Gastroesophageal sphincter (tissue), 4 donors: ENCODE data around the gene NHSL1. TPM values are rescaled to one million over a fixed set of nuclear protein-coding genes. Genes with fewer than 3 reads are reported as not detected.
"Not testable (repeated sequence)": the region's sequence is repeated elsewhere in the genome, so short reads cannot be mapped to it uniquely, and the experiment has no call there.

Experiments
- ATAC-seq: fragments of 150-250 bp; one replicate; pipeline ENCODE4 v1.9.1; 2016; ENCODE audit warnings: mild to moderate bottlenecking, moderate library complexity
- H3K27ac ChIP-seq, 4 donors: fragments of 200-600 bp; sonication (generic) in 3 of 4; 1 replicate in 3 of 4; 2 replicates in 1 of 4; pipeline ENCODE4 v1.5.1; 2016 to 2019
- H3K27me3 ChIP-seq: fragments of 200-600 bp; sonication (generic); one replicate; pipeline ENCODE4 v1.5.1; 2019
- H3K36me3 ChIP-seq, 2 donors: fragments of 200-600 bp; sonication (generic); one replicate each; pipeline ENCODE4 v1.5.1; 2019; ENCODE audit warnings: control low read depth in 1 of 2
- H3K4me1 ChIP-seq, 3 donors: fragments of 200-600 bp; sonication (generic); 1 replicate in 2 of 3; 2 replicates in 1 of 3; pipeline ENCODE4 v1.5.1; 2016 to 2019; ENCODE audit warnings: control low read depth in 2 of 3
- H3K4me3 ChIP-seq, 2 donors: fragments of 200-600 bp; sonication (generic); one replicate each; pipeline ENCODE4 v1.5.1; 2019; ENCODE audit warnings: mild to moderate bottlenecking in 1 of 2, moderate library complexity in 1 of 2
- H3K9me3 ChIP-seq, 3 donors: fragments of 200-600 bp; sonication (generic); one replicate each; pipeline ENCODE4 v1.5.1; 2017 to 2019; ENCODE audit warnings: control low read depth in 2 of 3
- EP300 ChIP-seq: sonication (generic); formaldehyde crosslinking; IDR thresholded peaks from one replicate; pipeline ENCODE4 v1.6.1; 2017; ENCODE audit warnings: antibody characterized with exemption, mild to moderate bottlenecking
- POLR2A ChIP-seq, 2 donors: fragments of 450-650 bp; IDR thresholded peaks; one replicate each; pipeline ENCODE4 v1.6.1; 2017; ENCODE audit warnings: antibody characterized with exemption in 2 of 2, mild to moderate bottlenecking in 2 of 2, moderate library complexity in 1 of 2
- POLR2AphosphoS5 ChIP-seq: sonication (generic); formaldehyde crosslinking; IDR thresholded peaks from one replicate; pipeline ENCODE4 v1.6.1; 2017; ENCODE audit warnings: antibody characterized with exemption
- WGBS, 2 donors: methylation state at CpG; one replicate each; pipeline ENCODE4 v1.1.5; 2018; ENCODE audit warnings: low coverage in 1 of 2; 5-methylcytosine and 5-hydroxymethylcytosine counted together
- total RNA-seq, 4 donors: library from RNA; depleted of rRNA; stranded (reverse); fragments of >200 nt; gene quantifications; one replicate each; pipeline ENCODE4 v1.1.0, GENCODE V29; 2016
- TF ChIP-seq, protein P1 (sequence below), 4 experiments: fragments of 200-600 bp in 2 of 4; fragments of 450-650 bp in 2 of 4; sonication (generic) in 1 of 4; IDR thresholded peaks; one replicate each; pipeline ENCODE4 v1.5.1; 2017 to 2019; ENCODE audit warnings: antibody characterized with exemption in 4 of 4, mild to moderate bottlenecking in 2 of 4, moderate library complexity in 2 of 4

Gene NHSL1
- total RNA-seq, 4 donors from 2014 or later = 5.7 to 9.3 (median 7.9) TPM

DNA sequence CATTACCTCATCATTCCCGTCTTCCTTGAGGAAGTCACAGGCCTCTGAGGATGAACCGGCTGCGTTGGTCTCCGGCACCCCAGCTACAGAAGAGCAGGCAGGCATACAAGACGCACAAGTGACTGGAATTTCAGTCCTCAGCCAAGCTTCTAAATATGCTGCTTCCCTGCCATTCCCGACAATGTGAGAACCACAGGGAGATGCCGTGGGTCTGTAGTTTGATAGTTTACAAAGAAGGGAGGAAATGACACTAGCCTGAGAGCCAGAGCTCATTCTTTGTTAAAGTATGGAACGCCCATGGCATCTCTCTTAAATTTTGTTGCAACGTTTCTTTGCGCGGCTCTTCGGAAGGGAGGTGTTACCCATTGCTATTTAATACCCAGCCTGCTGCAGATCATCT lies 69.5 kb downstream of the NHSL1 start:
- peaks cover 0 to 22% (median 4%) of the 10 kb centered on the region in 3 donors for H3K4me1 ChIP-seq
- no peak for TF ChIP-seq EP300
- TF ChIP-seq POLR2AphosphoS5 = no peak
- TF ChIP-seq POLR2A (IDR thresholded peaks at IDR 0.05) = no peak
- TF ChIP-seq, protein P1, sequence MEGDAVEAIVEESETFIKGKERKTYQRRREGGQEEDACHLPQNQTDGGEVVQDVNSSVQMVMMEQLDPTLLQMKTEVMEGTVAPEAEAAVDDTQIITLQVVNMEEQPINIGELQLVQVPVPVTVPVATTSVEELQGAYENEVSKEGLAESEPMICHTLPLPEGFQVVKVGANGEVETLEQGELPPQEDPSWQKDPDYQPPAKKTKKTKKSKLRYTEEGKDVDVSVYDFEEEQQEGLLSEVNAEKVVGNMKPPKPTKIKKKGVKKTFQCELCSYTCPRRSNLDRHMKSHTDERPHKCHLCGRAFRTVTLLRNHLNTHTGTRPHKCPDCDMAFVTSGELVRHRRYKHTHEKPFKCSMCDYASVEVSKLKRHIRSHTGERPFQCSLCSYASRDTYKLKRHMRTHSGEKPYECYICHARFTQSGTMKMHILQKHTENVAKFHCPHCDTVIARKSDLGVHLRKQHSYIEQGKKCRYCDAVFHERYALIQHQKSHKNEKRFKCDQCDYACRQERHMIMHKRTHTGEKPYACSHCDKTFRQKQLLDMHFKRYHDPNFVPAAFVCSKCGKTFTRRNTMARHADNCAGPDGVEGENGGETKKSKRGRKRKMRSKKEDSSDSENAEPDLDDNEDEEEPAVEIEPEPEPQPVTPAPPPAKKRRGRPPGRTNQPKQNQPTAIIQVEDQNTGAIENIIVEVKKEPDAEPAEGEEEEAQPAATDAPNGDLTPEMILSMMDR (IDR thresholded peaks at IDR 0.05) = no peak
- 49 to 52% methylated on average over 11 of the region's 12 CpGs for WGBS, 2 donors
- peak overlapping the region in 1 of 2 donors; percentile 22 for H3K4me3 ChIP-seq
- no peaks in the 10 kb centered on the region for H3K9me3 ChIP-seq
- no peaks in the 10 kb centered on the region for H3K27me3 ChIP-seq
- peak overlapping the region in 3 of 4 donors; percentile 31 to 65 (median 59) for H3K27ac ChIP-seq
- H3K36me3 ChIP-seq = peaks cover 0 to 5% of the 10 kb centered on the region in 2 donors
- ATAC-seq = no peak

DNA sequence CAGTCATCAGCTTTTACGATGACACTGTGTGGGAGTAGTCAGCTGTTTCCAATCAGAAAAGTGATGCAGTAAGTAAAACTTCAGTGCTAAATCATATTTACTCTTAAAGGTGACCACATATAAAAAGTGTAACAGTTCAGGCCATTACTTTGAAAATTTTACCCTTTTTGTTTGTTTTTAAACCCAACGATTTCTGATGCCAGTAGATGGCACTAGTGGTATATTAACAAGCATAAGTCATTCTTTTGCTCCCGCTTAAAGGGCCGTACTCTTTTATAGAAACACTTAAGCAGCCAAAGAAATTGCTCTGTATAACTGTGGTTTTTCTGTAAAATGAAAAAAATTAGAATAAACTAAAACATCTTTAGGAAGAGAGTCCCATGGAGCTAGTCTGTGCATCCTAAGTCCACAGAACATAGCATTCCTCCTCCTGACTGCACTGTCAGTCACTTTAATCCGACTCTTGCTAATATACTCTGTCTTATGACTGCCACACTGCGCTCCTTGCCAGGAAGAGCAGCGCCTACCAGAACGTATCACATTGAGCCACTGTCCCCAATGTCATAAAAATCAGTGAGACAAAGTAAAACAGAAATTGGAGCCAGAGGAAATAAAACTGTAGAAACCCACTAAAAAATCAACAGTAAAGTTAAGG lies 70.2 kb downstream of the NHSL1 start:
- peak; percentile 42 for ATAC-seq
- TF ChIP-seq, protein P1 (IDR thresholded peaks at IDR 0.05) = peak; percentile 46 to 77 (median 70)
- no peak for TF ChIP-seq POLR2AphosphoS5
- 17 to 19% methylated on average over 4 to 7 of the region's 8 CpGs for WGBS, 2 donors
- Histone ChIP-seq H3K4me3 (peak overlapping the region in 1 of 2 donors; percentile 22), H3K9me3 (no peaks in the 10 kb centered on the region), H3K4me1 (peaks cover 0 to 22% (median 4%) of the 10 kb centered on the region in 3 donors), H3K27ac (peak overlapping the region in 3 of 4 donors; percentile 31 to 65 (median 59)), H3K27me3 (no peaks in the 10 kb centered on the region), H3K36me3 (peaks cover 0 to 10% of the 10 kb centered on the region in 2 donors)

DNA sequence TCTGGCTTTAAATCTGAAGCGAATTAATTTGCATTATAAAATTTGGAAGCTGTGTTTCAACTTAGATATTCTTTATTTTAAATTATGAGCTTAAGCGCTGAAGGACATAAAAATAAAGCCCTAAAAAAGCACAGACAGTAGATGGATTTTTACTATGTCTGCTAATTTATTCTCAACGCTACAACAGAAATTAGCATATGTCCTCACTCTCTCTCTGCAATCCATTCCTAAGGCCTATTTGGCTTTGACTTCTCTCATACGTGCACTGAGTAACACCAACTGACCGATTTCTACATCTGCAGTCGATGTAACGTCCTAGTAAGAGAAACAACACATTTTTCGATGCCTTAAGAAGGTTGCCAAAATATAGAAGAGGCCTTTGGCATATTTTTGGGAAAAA lies 71.6 kb downstream of the NHSL1 start:
- TF ChIP-seq, protein P1 (IDR thresholded peaks at IDR 0.05) = no peak
- TF ChIP-seq POLR2A (IDR thresholded peaks at IDR 0.05) = no peak
- no peak for TF ChIP-seq POLR2AphosphoS5
- no peak for TF ChIP-seq EP300
- ATAC-seq = no peak
- Histone ChIP-seq H3K4me3 (no peak overlapping the region), H3K9me3 (no peaks in the 10 kb centered on the region), H3K36me3 (peaks cover 0 to 9% of the 10 kb centered on the region in 2 donors), H3K27ac (no peak overlapping the region), H3K27me3 (no peaks in the 10 kb centered on the region), H3K4me1 (peaks cover 0 to 30% (median 7%) of the 10 kb centered on the region in 3 donors)
- WGBS, 2 donors = 81 to 88% methylated on average over 8 of the region's 8 CpGs

DNA sequence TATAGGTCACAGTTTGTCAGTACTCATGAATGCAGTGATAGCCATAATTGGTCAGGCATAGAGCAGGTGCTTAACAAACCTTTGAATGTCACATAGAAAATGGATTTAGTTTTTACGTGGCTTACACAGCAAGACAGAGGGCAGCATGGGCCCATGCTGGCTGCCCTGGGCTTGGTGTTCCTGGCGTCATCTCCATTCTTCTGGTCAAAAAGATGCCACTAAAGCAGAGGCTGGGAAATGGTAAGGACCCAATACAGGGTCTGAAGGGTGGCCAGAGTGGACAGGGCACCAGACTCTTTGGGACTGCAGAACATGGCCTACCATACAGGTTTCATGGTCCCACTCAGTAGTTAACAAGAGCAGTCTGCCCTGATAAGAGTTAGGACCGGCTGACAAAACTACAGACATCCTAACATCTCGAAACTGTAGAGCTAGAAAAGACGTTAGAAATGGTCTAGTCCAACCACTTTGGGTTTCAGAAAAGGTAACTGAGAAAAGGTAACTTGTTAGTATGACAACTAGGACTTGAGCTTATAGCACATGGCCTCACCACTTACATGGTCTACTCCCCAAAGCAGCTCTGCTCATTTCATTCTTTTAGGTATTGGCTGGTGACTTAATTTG lies 72.7 kb downstream of the NHSL1 start:
- Histone ChIP-seq H3K27ac (no peak overlapping the region), H3K27me3 (no peaks in the 10 kb centered on the region), H3K4me1 (peaks cover 0 to 31% (median 7%) of the 10 kb centered on the region in 3 donors), H3K36me3 (peaks cover 0 to 8% of the 10 kb centered on the region in 2 donors), H3K9me3 (no peaks in the 10 kb centered on the region), H3K4me3 (no peak overlapping the region)
- TF ChIP-seq, protein P1 (IDR thresholded peaks at IDR 0.05) = no peak
- TF ChIP-seq POLR2A (IDR thresholded peaks at IDR 0.05) (no peak), POLR2AphosphoS5 (no peak), EP300 (no peak)
- no peak for ATAC-seq
- 83% methylated on average over 3 of the region's 5 CpGs; no CpG with 5 or more reads in 1 of the 2 donors for WGBS, 2 donors

DNA sequence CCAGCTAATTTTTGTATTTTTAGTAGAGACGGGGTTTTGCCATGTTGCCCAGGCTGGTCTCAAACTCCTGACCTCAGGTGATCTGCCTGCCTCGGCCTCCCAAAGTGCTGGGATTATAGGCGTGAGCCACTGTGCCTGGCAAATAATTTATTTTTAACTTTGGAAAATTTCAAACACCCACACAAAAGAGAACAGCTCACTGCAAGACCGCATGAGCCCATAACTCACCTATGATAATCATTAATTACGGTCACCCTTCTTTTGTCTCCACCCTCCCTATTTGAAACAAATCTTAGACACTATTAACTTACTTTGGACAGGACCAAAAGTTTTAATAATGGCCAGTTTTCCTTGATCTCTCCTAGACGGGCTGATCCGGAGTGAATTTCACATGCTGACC lies 74.0 kb downstream of the NHSL1 start:
- H3K36me3 ChIP-seq, H3K27me3 ChIP-seq, H3K4me3 ChIP-seq, H3K27ac ChIP-seq, H3K9me3 ChIP-seq, ATAC-seq: not testable (repeated sequence)
- peaks cover 0 to 31% (median 7%) of the 10 kb centered on the region in 3 donors for H3K4me1 ChIP-seq
- WGBS, 2 donors = 76 to 90% methylated on average over 4 to 7 of the region's 7 CpGs
